ENCODE results near the gene FAM200C. TPM values are rescaled to one million over a fixed set of nuclear protein-coding genes. Genes with fewer than 3 reads are reported as not detected.
A peak's percentile ranks its signal among the peaks of the same experiment; 100 is the strongest.

The FAM200C gene
- total and polyA plus RNA-seq, 2 of the 8 experiments (the other 6 are each of a cell fraction or from before 2014, with no cell fraction given): 2.6 to 7.3 TPM

DNA sequence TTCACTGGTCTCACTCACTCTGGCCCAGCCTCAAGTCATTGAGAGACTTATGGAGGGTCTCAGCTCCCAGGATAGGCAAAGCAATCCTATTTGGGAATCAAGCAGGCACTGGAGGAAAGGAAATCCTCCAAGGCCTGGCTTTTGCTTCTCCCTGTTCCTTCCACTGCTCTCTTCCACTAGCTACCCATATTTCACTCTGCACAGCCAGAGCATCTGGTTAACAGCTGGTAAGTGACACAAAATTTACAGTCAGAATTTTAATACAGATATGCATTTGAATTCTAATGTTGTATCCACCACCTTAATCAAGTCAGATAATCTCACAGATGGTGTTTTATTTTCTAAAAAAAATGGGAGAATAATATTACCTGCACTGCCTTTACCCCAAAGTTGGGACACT is 28.6 kb downstream of the FAM200C start:
- Histone ChIP-seq H4K91ac (replicated peaks; ENCODE audit: insufficient read length, low read length) (no peak overlapping the region), H2BK20ac (ENCODE audit: low read length) (peak overlapping the region; percentile 25; the same call in 1 of the 2 replicates), H4K5ac (ENCODE audit: insufficient read length, low read depth, low read length) (no peak overlapping the region), H3K56ac (replicated peaks; ENCODE audit: insufficient read length, low read depth, low read length) (no peak overlapping the region), H3K18ac (ENCODE audit: extremely low read depth, low read length) (no peak overlapping the region), H3K79me1 (ENCODE audit: low read depth, low read length) (no peaks in the 10 kb centered on the region), H3K4me1 (replicated peaks in 1 of 4; ENCODE audit: control insufficient read depth in 3 of 4, insufficient read depth in 4 of 4, low read length in 3 of 4) (peaks cover 3 to 5% (median 4%) of the 10 kb centered on the region in 4 experiments; a peak in 4 of 7 replicates), H3K9ac (replicated peaks in 1 of 4; ENCODE audit: extremely low read depth in 1 of 4, low read depth in 3 of 4, low read length in 3 of 4) (no peak overlapping the region), H3K4ac (replicated peaks; ENCODE audit: insufficient read length, low read depth, low read length) (no peak overlapping the region), H2BK15ac (ENCODE audit: low read length) (no peak overlapping the region), H2BK120ac (replicated peaks; ENCODE audit: low read depth, low read length) (no peak overlapping the region), H4K8ac (ENCODE audit: extremely low read depth, insufficient read depth, low read length) (no peak overlapping the region), H3K36me3 (ENCODE audit: control insufficient read depth in 2 of 4, insufficient read depth in 4 of 4, low read length in 3 of 4) (no peaks in the 10 kb centered on the region), H2AFZ (ENCODE audit: low read length) (no peak overlapping the region), H3K23ac (ENCODE audit: insufficient read length) (no peak overlapping the region), H2BK12ac (ENCODE audit: low read depth, low read length) (no peak overlapping the region), H3K4me3 (ENCODE audit: extremely low read depth in 1 of 4, insufficient read depth in 2 of 4, low read depth in 3 of 4, low read length in 4 of 4) (no peak overlapping the region), H3K27ac (ENCODE audit: low read depth, low read length) (no peak overlapping the region), H3K14ac (ENCODE audit: insufficient read length) (no peak overlapping the region), H3K9me3 (ENCODE audit: insufficient read depth in 2 of 2, low read depth in 1 of 2, low read length in 1 of 2) (no peaks in the 10 kb centered on the region), H3K79me2 (ENCODE audit: control insufficient read depth in 1 of 2, insufficient read depth in 2 of 2, low read length in 2 of 2) (no peaks in the 10 kb centered on the region), H2BK5ac (ENCODE audit: low read depth, low read length) (no peak overlapping the region), H3K27me3 (replicated peaks in 1 of 4; ENCODE audit: control insufficient read depth in 3 of 4, extremely low read depth in 1 of 4, insufficient read depth in 3 of 4, low read length in 3 of 4) (peaks cover 1 to 15% (median 10%) of the 10 kb centered on the region in 4 experiments), H4K20me1 (replicated peaks in 1 of 2; ENCODE audit: control insufficient read depth in 1 of 2, insufficient read depth in 2 of 2, low read length in 2 of 2) (no peaks in the 10 kb centered on the region), H2AK5ac (ENCODE audit: low read depth, low read length) (no peak overlapping the region), H3K4me2 (ENCODE audit: insufficient read depth in 1 of 2, low read depth in 2 of 2, low read length in 2 of 2) (peak overlapping the region in 1 of 2 experiments; percentile 78; a peak in 1 of 4 replicates), H3K23me2 (ENCODE audit: low read depth, low read length) (0 out of 2 replicates have a peak, but pooled peaks cover 4% of the 10 kb centered on the region)
- CTCF ChIA-PET (ENCODE audit: partially characterized antibody): interaction anchor here (1.4 to 2.2 kb wide), 3 partner anchors 11 to 114 kb away, joined by 4 to 15 read pairs (median 10); no protein-coding TSS in a partner anchor
- FAIRE-seq: no peak
- POLR2A ChIA-PET (ENCODE audit: partially characterized antibody): interaction anchor here (0.6 to 1.7 kb wide), 3 partner anchors 8 to 174 kb away, joined by 3 to 8 read pairs (median 3); no protein-coding TSS in a partner anchor
- no peak for DNase-seq (ENCODE audit: low read depth in 1 of 2, low spot score in 2 of 2)
- TF ChIP-seq TEAD4 (IDR thresholded peaks at IDR 0.05; ENCODE audit: low read depth, low read length) (no peak), ASH2L (IDR thresholded peaks at IDR 0.05; ENCODE audit: low read length) (no peak), CBX5 (IDR thresholded peaks at IDR 0.05; ENCODE audit: low read depth, low read length) (no peak), FOSL1 (IDR thresholded peaks at IDR 0.05; ENCODE audit: insufficient read depth, low read depth, low read length) (no peak), CHD1 (IDR thresholded peaks at IDR 0.05; ENCODE audit: low read depth, low read length) (no peak), CEBPB (IDR thresholded peaks at IDR 0.05; ENCODE audit: low read depth, low read length) (no peak), HDAC2 (IDR thresholded peaks at IDR 0.05; ENCODE audit: borderline replicate concordance in 1 of 2, low read depth in 2 of 2, low read length in 2 of 2) (no peak), TBP (IDR thresholded peaks at IDR 0.05; ENCODE audit: low read depth, low read length) (no peak), EGR1 (IDR thresholded peaks at IDR 0.05; ENCODE audit: borderline replicate concordance, low read depth, low read length) (no peak), POU5F1 (IDR thresholded peaks at IDR 0.05; ENCODE audit: low read depth, low read length) (no peak), TAF1 (IDR thresholded peaks at IDR 0.05; ENCODE audit: low read depth, low read length) (no peak), SIX5 (IDR thresholded peaks at IDR 0.05; ENCODE audit: low read depth, low read length) (no peak), SP2 (IDR thresholded peaks at IDR 0.05; ENCODE audit: low read length) (no peak), HDAC6 (IDR thresholded peaks at IDR 0.05; ENCODE audit: low read depth, low read length) (no peak), BCL11A (IDR thresholded peaks at IDR 0.05; ENCODE audit: low read depth in 2 of 2, low read length in 2 of 2) (no peak)
- TF ChIP-seq, protein P1, sequence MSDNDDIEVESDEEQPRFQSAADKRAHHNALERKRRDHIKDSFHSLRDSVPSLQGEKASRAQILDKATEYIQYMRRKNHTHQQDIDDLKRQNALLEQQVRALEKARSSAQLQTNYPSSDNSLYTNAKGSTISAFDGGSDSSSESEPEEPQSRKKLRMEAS (IDR thresholded peaks at IDR 0.05): no peak

All from H1 (cell line).